ENCODE measurements around the gene NOS3. TPM values are rescaled to one million over a fixed set of nuclear protein-coding genes. Genes with fewer than 3 reads are reported as not detected.
"Not testable (repeated sequence)": the region's sequence is repeated elsewhere in the genome, so short reads cannot be mapped to it uniquely, and the experiment has no call there.

Gene NOS3
- total RNA-seq, 1 donor from 2014 or later = 12.1 TPM

DNA sequence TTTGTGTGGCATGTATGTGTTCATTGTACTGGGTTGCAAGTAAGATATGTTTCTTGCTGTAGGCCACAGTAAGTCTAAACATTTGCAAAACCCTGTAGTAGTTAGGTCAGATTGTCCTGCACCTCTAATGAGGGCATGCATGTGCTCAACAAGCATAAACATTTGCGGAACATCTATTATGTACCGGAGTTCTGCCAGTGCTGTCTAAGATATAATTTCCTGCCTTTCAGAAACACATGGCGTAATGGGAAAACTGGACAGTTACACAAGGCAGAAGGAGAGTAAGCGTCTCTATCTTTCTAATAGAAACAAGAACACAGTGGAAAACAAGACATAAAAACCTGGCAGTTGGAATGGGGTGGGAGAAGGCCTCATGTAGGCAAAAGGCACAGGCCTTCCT lies 40.2 kb downstream of the NOS3 start:
- intact Hi-C loops (cut with micrococcal nuclease) = no loop called here

DNA sequence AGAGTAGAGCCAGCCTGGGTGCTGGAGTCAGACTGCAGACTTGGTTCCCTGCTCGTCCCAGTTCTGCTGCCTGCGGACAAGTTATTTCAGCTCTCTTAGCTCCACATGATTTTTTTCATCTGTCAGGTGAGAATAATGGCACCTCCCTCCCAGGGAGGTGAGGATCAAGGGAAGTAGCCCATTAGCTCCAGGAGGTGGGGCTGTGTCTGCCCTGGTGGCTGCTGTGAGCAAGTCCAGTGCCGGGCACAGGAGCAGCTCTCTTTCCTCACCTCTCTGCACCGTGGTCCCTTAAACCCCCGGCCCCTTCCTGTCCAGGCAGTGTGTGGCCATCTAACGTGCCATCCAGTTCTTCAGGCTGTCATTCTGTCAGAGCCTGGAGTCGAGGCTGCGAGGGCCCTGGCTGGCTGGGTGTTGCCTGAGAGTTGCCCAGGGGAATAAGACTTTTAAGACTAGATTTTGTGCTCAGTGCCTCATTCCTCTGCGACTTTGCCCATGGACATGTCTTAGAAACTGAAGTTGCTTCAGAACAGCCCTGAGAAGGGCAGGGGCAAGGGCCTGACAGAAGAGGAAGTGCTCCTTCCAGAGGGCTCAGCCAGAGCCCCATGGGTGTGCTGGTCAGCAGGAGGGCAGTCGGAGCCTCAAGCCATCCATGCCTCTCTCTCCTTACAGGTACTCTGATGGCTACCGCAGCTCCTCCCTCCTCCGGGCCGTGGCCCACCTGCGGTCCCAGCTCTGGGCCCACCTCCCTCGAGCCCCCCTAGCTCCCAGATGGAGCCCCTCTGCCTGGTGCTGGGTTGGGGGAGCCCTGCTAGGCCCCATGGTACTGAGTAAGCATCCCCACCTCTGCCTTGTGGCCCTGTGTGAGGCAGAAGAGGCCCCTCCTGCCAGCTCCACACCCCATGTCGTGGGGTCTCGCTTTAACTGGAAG lies 42.4 kb downstream of the NOS3 start:
- intact Hi-C loops (cut with micrococcal nuclease) = no loop called here

DNA sequence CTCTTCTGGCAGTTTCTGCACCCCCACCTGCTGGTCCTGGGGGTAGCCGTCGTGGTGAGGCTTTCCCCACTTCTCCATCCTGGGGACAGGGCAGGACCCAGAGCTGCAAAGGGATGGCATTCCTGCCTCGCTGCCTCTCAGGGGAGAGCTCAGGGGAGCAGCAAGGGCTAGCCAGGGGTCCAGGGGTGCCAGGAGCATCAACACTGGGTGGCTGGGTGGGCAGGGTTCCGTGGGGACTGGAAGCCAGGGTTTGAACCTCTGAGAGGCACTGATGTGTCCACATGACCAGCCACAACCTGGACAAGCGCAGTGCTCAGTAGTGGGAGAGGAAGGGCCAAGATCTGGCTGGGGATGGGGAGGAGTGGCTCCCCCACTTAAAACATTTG lies 43.0 kb downstream of the NOS3 start:
- intact Hi-C loops (cut with micrococcal nuclease) = no loop called here

GRCh38 chr7:151034312-151035025 lies 43.7 kb downstream of the NOS3 start:
- intact Hi-C loops (cut with micrococcal nuclease) = no loop called here

DNA sequence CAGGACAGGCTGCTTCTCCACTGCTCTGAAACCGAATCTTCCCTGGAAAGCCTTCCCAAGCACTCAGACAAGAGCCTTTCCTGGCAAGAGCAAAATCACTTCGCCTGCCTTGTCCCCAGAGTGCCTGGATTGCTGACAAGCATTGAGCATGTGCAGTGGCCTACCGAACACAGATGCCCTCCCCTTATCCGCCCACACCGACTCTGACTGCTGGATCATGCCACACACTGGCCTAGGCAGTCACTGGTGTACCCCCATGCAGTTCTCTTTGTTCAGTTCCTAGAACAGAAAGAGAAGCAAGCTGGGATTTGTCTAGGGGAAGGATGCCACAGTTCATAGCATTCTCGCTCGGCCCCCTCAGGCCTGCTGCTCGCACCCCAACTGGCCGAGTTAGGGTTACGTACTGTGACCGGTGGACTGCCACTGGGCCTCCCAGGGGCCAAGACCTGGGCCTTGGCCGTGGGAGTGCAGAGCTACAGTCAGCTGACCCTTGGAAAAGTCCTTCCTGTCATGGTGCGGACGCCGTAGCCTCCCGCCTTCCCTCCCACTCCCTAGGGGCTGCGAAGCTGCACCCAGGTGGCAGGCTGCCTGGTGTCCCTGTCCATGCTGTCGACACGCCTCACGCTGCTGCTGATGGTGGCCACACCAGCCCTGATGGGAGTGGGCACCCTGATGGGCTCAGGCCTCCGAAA lies 44.4 kb downstream of the NOS3 start:
- intact Hi-C loops (cut with micrococcal nuclease) = no loop called here

DNA sequence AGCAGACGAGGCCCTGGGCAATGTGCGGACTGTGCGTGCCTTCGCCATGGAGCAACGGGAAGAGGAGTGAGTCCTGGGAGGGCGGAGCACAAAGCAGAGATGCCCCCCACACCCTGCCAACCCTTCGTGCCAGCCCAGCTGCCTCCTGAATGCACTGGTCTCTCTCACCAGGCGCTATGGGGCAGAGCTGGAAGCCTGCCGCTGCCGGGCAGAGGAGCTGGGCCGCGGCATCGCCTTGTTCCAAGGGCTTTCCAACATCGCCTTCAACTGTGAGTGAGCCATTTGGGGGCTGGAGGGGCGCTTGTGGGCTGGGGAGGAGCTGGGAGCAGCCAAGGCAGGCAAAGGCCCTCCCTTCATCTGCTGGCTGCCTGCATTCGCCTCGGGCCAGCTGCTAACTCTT lies 45.1 kb downstream of the NOS3 start:
- intact Hi-C loops (cut with micrococcal nuclease) = no loop called here

- intact Hi-C loops (cut with micrococcal nuclease) = no loop called here
These were observed 48.4 kb downstream of the NOS3 start for GRCh38 chr7:151038951-151039849.

DNA sequence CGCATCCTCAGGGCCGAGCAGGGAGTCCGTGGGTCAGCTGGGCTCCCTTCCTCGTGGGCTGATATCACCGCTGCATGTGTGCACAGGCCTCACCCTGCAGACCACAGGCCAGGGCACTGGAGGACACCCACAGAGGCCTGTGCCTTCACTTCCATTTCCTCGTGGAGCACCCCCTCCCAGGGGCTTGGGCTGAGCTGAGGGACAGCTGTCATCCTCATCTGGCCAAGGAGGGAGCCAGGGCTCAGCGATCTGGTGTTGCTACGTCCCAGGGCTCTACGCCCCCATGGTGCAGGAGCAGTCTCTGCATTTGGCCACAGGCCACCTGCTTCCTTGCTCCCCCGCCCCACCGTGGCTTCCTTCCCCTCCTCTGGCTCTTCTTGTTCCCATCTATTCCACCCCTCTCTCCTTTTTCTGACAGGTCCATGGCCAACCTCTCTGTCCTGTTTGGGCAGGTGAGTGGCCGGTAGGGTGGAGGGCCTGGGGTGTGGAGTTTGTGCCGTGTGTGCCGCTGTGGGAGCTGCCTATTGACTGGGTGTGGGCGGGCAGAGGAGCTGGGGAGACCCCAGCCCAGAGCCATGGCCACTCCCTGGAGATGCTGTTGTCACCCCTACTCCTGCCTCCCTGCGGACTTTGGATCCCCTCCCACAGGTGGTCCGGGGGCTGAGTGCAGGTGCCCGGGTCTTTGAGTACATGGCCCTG lies 49.2 kb downstream of the NOS3 start:
- intact Hi-C loops (cut with micrococcal nuclease) = no loop called here

GRCh38 chr7:151040616-151041375 lies 50.0 kb downstream of the NOS3 start:
- intact Hi-C loops (cut with micrococcal nuclease) = no loop called here

DNA sequence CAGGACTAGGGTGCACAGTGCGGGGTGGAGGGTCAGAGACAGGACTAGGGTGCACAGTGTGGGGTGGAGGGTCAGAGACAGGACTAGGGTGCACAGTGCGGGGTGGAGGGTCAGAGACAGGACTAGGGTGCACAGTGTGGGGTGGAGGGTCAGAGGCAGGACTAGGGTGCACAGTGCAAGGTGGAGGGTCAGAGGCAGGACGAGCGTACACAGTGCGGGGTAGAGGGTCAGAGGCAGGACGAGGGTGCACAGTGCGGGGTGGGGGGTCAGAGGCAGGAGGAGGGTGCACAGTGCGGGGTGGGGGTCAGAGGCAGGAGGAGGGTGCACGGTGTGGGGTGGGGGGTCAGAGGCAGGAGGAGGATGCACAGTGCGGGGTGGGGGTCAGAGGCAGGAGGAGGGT lies 52.6 kb downstream of the NOS3 start:
- intact Hi-C loops (cut with micrococcal nuclease) = not testable (repeated sequence)

- intact Hi-C loops (cut with micrococcal nuclease) = no loop called here
These were observed 53.1 kb downstream of the NOS3 start for GRCh38 chr7:151043959-151044358.

GRCh38 chr7:151045262-151045661 lies 54.4 kb downstream of the NOS3 start:
- intact Hi-C loops (cut with micrococcal nuclease) = no loop called here

DNA sequence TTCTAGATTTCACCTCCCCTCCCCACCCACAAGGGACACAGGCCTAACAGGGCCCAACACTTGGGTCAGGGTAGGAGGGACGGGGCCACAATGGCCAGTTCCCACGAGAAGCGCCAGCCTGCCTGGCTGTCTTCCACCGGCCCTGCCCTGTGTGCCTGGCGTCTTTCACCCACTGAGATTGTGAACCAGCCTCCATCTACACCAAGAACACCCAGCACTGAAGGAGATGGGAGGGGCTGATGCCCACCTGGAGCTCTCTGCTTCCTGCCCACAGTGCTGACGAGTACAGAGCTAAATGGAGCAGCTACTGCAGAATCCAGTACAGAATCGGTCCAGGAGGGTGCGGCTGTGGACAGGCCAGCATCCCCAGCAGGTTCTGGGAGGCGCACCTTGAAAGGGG lies 55.1 kb downstream of the NOS3 start:
- intact Hi-C loops (cut with micrococcal nuclease) = no loop called here

GRCh38 chr7:151046603-151047573 lies 56.1 kb downstream of the NOS3 start:
- intact Hi-C loops (cut with micrococcal nuclease) = no loop called here

- intact Hi-C loops (cut with micrococcal nuclease) = no loop called here
These were observed 57.4 kb downstream of the NOS3 start, which contains the start of gene ASIC3 for GRCh38 chr7:151047976-151048815. Gene ASIC3, plus strand, starts transcription at chr7:151048531. Its CDS starts 355 bp downstream, at chr7:151048886.

- intact Hi-C loops (cut with micrococcal nuclease) = no loop called here
These were observed 58.2 kb downstream of the NOS3 start for GRCh38 chr7:151048911-151049463.

GRCh38 chr7:151051108-151051507 lies 60.3 kb downstream of the NOS3 start:
- intact Hi-C loops (cut with micrococcal nuclease) = no loop called here
